HCT116 (cell line): ENCODE results near the gene MPP2. TPM values are rescaled to one million over a fixed set of nuclear protein-coding genes. Genes with fewer than 3 reads are reported as not detected.

Experiments used
- ATAC-seq: fragments of 200-7000 bp; cut with Tn5 transposase; 2 replicates; pipeline ENCODE4 v1.9.1; 2020; ENCODE audit warnings: mild to moderate bottlenecking, moderate library complexity
- BruUV-seq: library from RNA; stranded (reverse); fragments of 400-500 nt; replicated peaks from 2 replicates; lab custom pipeline; 2021; lab: Mats Ljungman, UMichigan
- CTCF ChIA-PET: fragments of 300-600 bp; sonication (Branson Sonifier 250); formaldehyde crosslinking; loops from one replicate; lab custom pipeline; 2021; ENCODE audit warnings: antibody characterized with exemption; lab: Charles Lee
- POLR2A ChIA-PET: fragments of 300-600, 350-600 bp; sonication (Branson Sonifier 250); formaldehyde crosslinking; loops from one replicate; lab custom pipeline; 2021; ENCODE audit warnings: antibody characterized with exemption; lab: Charles Lee
- RAD21 ChIA-PET, 2 experiments: fragments of 300-600 bp; sonication (Branson Sonifier 250); formaldehyde crosslinking; loops; one replicate each; lab custom pipeline; 2023; ENCODE audit warnings: low total read pairs in 2 of 2; ENCODE audit not compliant: uncharacterized antibody in 2 of 2, unreplicated experiment in 2 of 2, low non-redundant PET in 1 of 2; lab: Charles Lee
- DNase-seq: peaks from one replicate; pipeline ENCODE4 v3.0.0-alpha.2; 2010; ENCODE audit warnings: low read depth, low spot score
- H2AFZ ChIP-seq: fragments of 200-600 bp; shearing (Covaris generic), sonication (generic); 2 replicates; pipeline ENCODE4 v1.6.1; 2017; ENCODE audit warnings: low read depth, mixed run types, mixed read lengths, antibody characterized with exemption, low read length; ENCODE audit not compliant: poor library complexity, severe bottlenecking
- H3K27ac ChIP-seq: 2 replicates; pipeline ENCODE4 v1.5.1; 2012; ENCODE audit warnings: low read depth, low read length
- H3K27me3 ChIP-seq: fragments of 200-600 bp; sonication (generic); 2 replicates; pipeline ENCODE4 v1.6.1; 2016; ENCODE audit warnings: mixed run types, low read length, mixed read lengths; ENCODE audit not compliant: insufficient read depth
- H3K36me3 ChIP-seq, 2 experiments: fragments of 200-500 bp in 1 of 2; fragments of 200-600 bp in 1 of 2; sonication (Bioruptor generic) in 1 of 2; sonication (generic) in 1 of 2; 2 replicates each; pipeline versions ENCODE4 v1.5.1 to v1.6.1; 2014 to 2016; ENCODE audit warnings: low read length in 2 of 2, inconsistent platforms in 1 of 2, mixed read lengths in 1 of 2, mixed run types in 1 of 2; ENCODE audit not compliant: insufficient read depth in 2 of 2, control insufficient read depth in 1 of 2
- H3K4me1 ChIP-seq, 2 experiments: fragments of 200-600 bp in 1 of 2; sonication (generic) in 1 of 2; 2 replicates each; pipeline versions ENCODE4 v1.5.1 to v1.6.1; 2012 to 2017; ENCODE audit warnings: low read length in 2 of 2, inconsistent platforms in 1 of 2, mild to moderate bottlenecking in 1 of 2, mixed read lengths in 1 of 2, mixed run types in 1 of 2, moderate library complexity in 1 of 2; ENCODE audit not compliant: insufficient read depth in 2 of 2, control insufficient read depth in 1 of 2
- H3K4me2 ChIP-seq: fragments of 200-600 bp; sonication (generic); 2 replicates; pipeline ENCODE4 v1.6.1; 2017; ENCODE audit warnings: mixed run types, low read length, mixed read lengths
- H3K4me3 ChIP-seq, 2 experiments: fragments of 200-600 bp in 1 of 2; sonication (generic) in 1 of 2; replicated peaks in 1 of 2; 2 replicates each; pipeline ENCODE4 v1.5.1; 2011 to 2016; ENCODE audit warnings: low read length in 2 of 2, control low read depth in 1 of 2, low read depth in 1 of 2, mild to moderate bottlenecking in 1 of 2, mixed read lengths in 1 of 2, mixed run types in 1 of 2
- H3K79me2 ChIP-seq: fragments of 200-600 bp; sonication (generic); 2 replicates; pipeline ENCODE4 v1.6.1; 2017; ENCODE audit warnings: mild to moderate bottlenecking, mixed run types, low read length, moderate library complexity, mixed read lengths; ENCODE audit not compliant: insufficient read depth
- H3K9ac ChIP-seq: fragments of 200-600 bp; sonication (generic); 2 replicates; pipeline ENCODE4 v1.6.1; 2016; ENCODE audit warnings: low read length, mixed read lengths
- H3K9me2 ChIP-seq: fragments of 200-600 bp; sonication (generic), shearing (Covaris generic); 2 replicates; pipeline ENCODE4 v1.6.1; 2017; ENCODE audit warnings: mixed run types, mild to moderate bottlenecking, moderate library complexity; ENCODE audit not compliant: insufficient read depth
- H3K9me3 ChIP-seq, 2 experiments: fragments of 200-500 bp in 1 of 2; fragments of 200-600 bp in 1 of 2; sonication (Bioruptor generic) in 1 of 2; sonication (generic) in 1 of 2; 2 replicates each; pipeline ENCODE4 v1.6.1; 2014 to 2017; ENCODE audit warnings: low read length in 2 of 2, mixed read lengths in 2 of 2, inconsistent platforms in 1 of 2, low read depth in 1 of 2, mild to moderate bottlenecking in 1 of 2, mixed run types in 1 of 2, moderate library complexity in 1 of 2; ENCODE audit not compliant: control insufficient read depth in 1 of 2, insufficient read depth in 1 of 2
- H4K20me1 ChIP-seq: fragments of 200-600 bp; sonication (generic), shearing (Covaris generic); 2 replicates; pipeline ENCODE4 v1.6.1; 2017; ENCODE audit warnings: mixed run types, mild to moderate bottlenecking, moderate library complexity; ENCODE audit not compliant: insufficient read depth
- CEBPB ChIP-seq: IDR thresholded peaks from 2 replicates; pipeline ENCODE4 v1.6.1; 2012; ENCODE audit warnings: low read depth
- POLR2AphosphoS5 ChIP-seq: IDR thresholded peaks from 2 replicates; pipeline ENCODE4 v1.6.1; 2011; ENCODE audit warnings: mild to moderate bottlenecking, low read depth, low read length, moderate library complexity
- ZBTB33 ChIP-seq: IDR thresholded peaks from 2 replicates; pipeline ENCODE4 v1.6.1; 2011; ENCODE audit warnings: mild to moderate bottlenecking, low read length, moderate library complexity; ENCODE audit not compliant: insufficient replicate concordance; ENCODE audit errors: extremely low read depth
- intact Hi-C: fragments of 100-400 bp; cut with micrococcal nuclease; formaldehyde crosslinking; loops from 2 replicates; pipeline ENCODE4 v1.10.0; 2022
- total RNA-seq: library from RNA; stranded (reverse); gene quantifications from one replicate; pipeline ENCODE4 v1.2.1, GENCODE V29; 2021; ENCODE audit not compliant: unreplicated experiment

The MPP2 gene
- total RNA-seq, 1 experiment from 2014 or later = 16.4 TPM

- POLR2A ChIA-PET = interaction anchor here (0.7 to 0.8 kb wide), 2 partner anchors 12 to 259 kb away, joined by 3 to 4 read pairs; no protein-coding TSS in a partner anchor
- Histone ChIP-seq H3K27ac (no peak overlapping the region), H3K4me1 (peaks cover 21 to 32% of the 10 kb centered on the region in 2 experiments), H3K4me3 (no peak overlapping the region), H3K79me2 (no peaks in the 10 kb centered on the region), H3K9me3 (no peaks in the 10 kb centered on the region), H4K20me1 (no peaks in the 10 kb centered on the region), H3K27me3 (no peaks in the 10 kb centered on the region), H3K9ac (no peak overlapping the region), H3K9me2 (no peaks in the 10 kb centered on the region), H2AFZ (no peak overlapping the region), H3K4me2 (no peak overlapping the region), H3K36me3 (no peaks in the 10 kb centered on the region)
- RAD21 ChIA-PET = interaction anchor here in 1 of 2 experiments (0.7 kb wide), 1 partner anchor 37 kb away, joined by 6 read pairs; no protein-coding TSS in a partner anchor
- intact Hi-C loops = loop anchor here (10.0 kb wide), 1 partner anchor 455 kb away; the partner anchor contains the start of gene FAM171A2
- DNase-seq (no peak), ATAC-seq (no peak)
- BruUV-seq = no TSS peak
- CTCF ChIA-PET = interaction anchor here (0.7 to 2.3 kb wide), 11 partner anchors 8 to 224 kb away, joined by 3 to 19 read pairs (median 5); partner anchors contain the start of gene HDAC5
- TF ChIP-seq CEBPB (no peak), ZBTB33 (no peak), POLR2AphosphoS5 (no peak)
These were observed 2.3 kb upstream of the MPP2 start for GRCh38 chr17:43909537-43910231.
